Activated CD8-positive, alpha-beta memory T cell treated with anti-CD3 and anti-CD28 coated beads, Interleukin-2, amount 50 U/mL, for 48 hours (primary cell): Measurements from ENCODE around the gene AXIN1.
"Not testable (repeated sequence)": the region's sequence is repeated elsewhere in the genome, so short reads cannot be mapped to it uniquely, and the experiment has no call there.

ENCODE experiments used
- DNase-seq: peaks from one replicate; pipeline ENCODE4 v3.0.0-alpha.2; 2020

Gene AXIN1

GRCh38 chr16:381789-382717 is 29.5 kb upstream of the AXIN1 start, which contains the start of gene PGAP6:
PGAP6 (minus strand) TSS chr16:381978; CDS start chr16:381821, 157 bp downstream.
- DNase-seq = peak; percentile 83

DNA sequence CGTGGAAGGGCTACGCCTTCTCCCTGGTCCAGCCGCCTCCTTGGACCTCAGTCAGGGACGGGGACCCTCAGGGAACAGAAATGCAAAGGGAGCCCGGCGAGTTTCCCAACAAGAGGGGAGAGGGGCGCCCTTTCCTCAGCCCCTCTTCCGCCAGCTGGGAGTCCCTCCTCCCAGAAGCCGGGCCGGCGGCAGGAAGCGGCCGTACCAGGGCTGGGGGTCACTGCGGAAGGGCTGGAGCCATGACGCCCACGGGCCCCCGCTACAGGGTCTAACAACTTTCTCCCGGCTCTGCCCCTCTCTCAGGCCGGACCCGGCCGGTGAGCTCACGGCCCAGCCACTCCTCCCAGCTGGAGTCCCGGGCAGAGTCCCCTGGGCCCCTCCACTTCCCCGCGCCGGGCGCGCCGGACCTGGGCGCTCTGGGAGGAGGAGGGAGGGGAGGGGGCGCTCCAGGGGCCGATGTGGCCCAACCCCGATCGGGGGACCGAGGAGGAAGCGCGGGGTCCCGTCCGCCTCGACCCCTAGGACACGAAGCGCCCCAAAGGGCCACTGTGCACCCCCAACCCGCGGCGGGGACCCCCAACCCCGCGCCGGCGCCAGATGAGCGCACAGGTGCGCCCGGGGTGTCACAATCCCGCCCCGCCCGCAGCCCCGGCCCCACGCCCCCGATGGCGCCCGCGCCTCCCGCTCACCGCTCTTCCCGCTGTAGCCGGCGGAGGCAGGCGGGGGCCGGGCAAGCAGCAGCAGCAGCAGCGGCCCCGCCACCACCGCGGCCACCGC is 28.7 kb upstream of the AXIN1 start:
- no peak for DNase-seq

DNA sequence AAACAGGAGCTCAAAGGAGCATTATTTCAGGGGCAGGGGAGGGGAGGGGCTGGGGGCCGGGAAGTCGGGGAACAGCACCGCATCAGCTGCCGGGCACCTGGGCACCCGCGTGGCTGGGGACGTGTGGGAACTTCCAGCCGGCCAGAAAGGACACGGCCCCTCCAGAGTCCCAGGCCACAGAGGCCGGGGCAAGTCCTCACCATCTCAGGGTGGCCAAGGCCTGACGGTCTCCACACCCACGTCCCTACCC is 28.2 kb upstream of the AXIN1 start:
- DNase-seq = no peak

DNA sequence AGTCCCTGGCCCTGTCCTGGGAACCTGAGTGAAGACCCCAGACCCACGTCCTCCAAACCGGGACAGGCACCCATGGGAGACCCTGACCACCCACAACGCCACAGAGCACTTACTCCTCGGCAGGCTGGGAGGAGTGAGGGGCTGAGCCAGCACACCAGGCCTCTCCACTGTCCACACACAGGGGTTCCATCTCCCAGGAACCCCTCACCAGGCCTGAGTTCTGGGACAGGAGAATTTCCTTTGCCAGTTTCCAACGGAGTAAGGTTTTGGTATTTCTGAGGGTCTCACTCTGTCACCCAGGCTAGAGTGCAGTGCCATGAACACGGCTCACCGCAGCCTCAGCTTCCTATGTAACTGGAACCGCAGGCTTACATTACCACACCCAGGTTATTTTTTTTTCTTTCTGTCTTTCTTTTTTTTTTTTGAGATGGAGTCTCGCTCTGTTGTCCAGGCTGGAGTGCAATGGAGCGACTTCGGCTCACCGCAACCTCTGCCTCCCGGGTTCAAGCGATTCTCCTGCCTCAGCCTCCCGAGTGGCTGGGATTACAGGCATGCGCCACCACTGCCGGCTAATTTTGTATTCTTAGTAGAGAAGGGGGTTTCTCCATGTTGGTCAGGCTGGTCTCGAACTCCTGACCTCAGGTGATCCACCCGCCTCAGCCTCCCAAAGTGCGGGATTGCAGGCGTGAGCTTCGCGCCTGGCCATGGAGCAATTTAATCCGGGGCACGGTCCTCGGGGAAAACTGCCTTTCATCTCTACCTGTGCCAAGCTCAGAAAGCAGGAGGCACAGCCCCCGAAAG is 27.6 kb upstream of the AXIN1 start:
- DNase-seq = no peak

DNA sequence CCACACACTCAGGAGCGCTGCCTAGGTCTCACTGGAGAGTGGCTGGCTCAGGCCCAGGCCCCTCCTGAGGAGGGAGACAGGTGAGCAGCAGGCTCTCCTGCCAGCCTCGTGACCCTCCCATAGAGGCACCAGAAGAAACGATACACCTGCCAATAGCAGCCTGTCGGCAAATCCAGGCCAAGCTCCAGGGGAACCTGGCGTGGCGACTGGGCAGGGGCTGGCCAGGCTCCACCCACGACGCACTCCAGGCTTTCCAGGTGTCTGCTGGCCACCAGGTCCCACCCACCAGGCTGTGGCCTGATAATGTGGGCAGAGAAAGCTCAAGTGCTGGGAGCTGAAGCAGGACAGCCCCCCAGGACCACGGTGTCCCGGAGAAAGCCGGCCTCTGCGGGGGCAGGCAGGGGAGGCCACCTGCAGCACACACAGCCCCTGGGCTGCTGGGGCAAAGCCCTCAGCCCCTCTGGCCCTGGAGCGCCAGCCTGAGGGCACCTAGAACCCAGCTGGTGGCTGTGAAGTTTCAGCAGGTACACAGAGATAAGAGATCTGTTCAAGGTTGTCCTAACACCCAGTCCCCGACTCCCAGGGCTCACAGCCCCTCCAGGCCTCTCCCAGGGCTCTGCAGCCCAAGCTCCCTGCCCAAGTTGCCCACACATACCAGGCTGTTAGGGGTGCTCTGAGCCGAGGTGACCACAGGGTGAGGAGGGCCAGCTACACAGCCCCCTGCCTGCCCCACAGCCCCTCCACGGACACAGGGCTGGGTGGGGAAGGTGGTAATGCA is 26.8 kb upstream of the AXIN1 start:
- DNase-seq = no peak

DNA sequence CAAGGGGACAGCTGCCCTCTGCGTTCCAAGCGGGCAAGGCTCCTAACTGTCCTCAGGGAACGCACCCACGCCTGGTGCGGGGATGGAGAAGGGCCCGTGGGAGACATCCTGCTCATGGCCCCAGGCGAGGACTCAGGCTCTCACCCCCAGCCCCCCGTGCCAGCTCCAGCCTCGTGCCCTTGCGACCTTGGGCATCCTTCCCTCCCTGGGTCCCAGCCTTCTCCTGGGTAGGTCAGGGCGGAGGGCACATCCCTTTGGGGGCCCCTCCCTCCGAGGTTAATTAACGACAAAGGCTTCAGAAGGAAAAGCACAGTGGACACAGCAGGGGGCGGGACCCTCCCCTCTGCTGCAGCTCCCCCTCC is 26.3 kb upstream of the AXIN1 start:
- no peak for DNase-seq

- DNase-seq = not testable (repeated sequence)
These were observed 25.7 kb upstream of the AXIN1 start for GRCh38 chr16:378113-378820.

DNA sequence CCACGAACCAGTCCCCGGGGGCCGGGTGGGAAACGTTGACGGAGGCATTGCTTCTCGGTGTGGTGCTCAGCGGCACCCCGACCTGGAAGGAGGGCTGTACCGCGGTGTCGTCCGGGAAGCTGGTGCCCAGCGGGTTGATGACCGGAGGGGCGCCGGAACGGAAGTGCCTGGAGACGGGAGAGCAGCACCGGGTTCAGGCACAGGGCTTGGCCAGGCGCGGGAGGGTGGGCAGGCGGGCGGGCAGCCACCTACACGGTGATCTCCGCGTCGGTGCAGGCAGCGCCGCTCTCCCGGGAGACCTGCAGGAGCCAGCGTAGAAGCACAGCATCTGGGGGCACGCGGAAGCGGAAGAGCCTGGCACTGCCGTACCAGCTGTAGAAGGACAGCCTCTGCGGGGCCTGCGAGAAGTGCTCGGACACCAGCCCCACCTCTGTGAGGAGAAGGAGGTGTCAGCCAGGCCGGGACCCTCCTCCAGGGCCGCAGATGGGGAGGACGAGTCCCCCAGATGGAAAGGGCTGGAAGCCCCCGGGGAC is 25.0 kb upstream of the AXIN1 start:
- DNase-seq = no peak

GRCh38 chr16:376817-377418 is 24.4 kb upstream of the AXIN1 start:
- no peak for DNase-seq

GRCh38 chr16:375927-376816 is 23.6 kb upstream of the AXIN1 start:
- DNase-seq = no peak

- DNase-seq = no peak
These were observed 22.7 kb upstream of the AXIN1 start for GRCh38 chr16:375212-375611.

DNA sequence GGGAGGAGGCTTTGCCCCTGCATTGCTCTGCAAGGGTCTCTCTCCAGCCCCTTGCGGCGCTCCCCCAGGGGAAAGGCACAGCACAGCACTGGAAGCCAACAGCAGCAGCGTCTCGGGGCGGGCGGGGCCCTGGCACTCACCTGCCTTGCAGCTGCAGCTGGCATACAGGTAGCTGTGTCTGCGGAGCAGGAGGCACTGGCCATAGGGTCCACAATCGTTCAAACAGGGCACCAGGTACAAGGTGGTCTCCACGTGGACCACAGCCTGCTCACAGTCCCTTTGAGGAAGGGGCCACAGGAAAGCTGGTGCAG is 22.0 kb upstream of the AXIN1 start:
- DNase-seq = no peak

- no peak for DNase-seq
These were observed 21.5 kb upstream of the AXIN1 start for GRCh38 chr16:373848-374615.

GRCh38 chr16:373020-373598 is 20.6 kb upstream of the AXIN1 start:
- no peak for DNase-seq

- no peak for DNase-seq
These were observed 19.9 kb upstream of the AXIN1 start for GRCh38 chr16:372302-372983.

GRCh38 chr16:371515-372301 is 19.2 kb upstream of the AXIN1 start:
- DNase-seq = no peak

GRCh38 chr16:370979-371514 is 18.5 kb upstream of the AXIN1 start:
- no peak for DNase-seq
